Fibroblast of peridontal ligament (primary cell): ENCODE results near the gene SLCO1B1.
"Not testable (repeated sequence)": the region's sequence is repeated elsewhere in the genome, so short reads cannot be mapped to it uniquely, and the experiment has no call there.

ENCODE experiments used
- DNase-seq: peaks from one replicate; pipeline ENCODE4 v3.0.0-alpha.2; 2010; ENCODE audit errors: extremely low read depth

Gene SLCO1B1

GRCh38 chr12:21130998-21131397 lies at the start of gene SLCO1B1:
SLCO1B1 (plus strand) TSS chr12:21131194; CDS start chr12:21141575, 10,381 bp downstream.
- no peak for DNase-seq

GRCh38 chr12:21084753-21085152 lies 46.2 kb upstream of the SLCO1B1 start:
- DNase-seq = not testable (repeated sequence)

- no peak for DNase-seq
Observed at GRCh38 chr12:21111732-21112131, 19.3 kb upstream of the SLCO1B1 start.

GRCh38 chr12:21113266-21113665 lies 17.7 kb upstream of the SLCO1B1 start:
- no peak for DNase-seq

GRCh38 chr12:21117995-21118394 lies 13.0 kb upstream of the SLCO1B1 start:
- DNase-seq = no peak

- no peak for DNase-seq
Observed at GRCh38 chr12:21118760-21119159, 12.2 kb upstream of the SLCO1B1 start.

- DNase-seq = no peak
Observed at GRCh38 chr12:21129351-21129750, 1.6 kb upstream of the SLCO1B1 start.

GRCh38 chr12:21129906-21130305 lies 1.1 kb upstream of the SLCO1B1 start:
- DNase-seq = no peak

- DNase-seq = not testable (repeated sequence)
Observed at GRCh38 chr12:21137318-21137999, 6.5 kb downstream of the SLCO1B1 start.

- DNase-seq = no peak
Observed at GRCh38 chr12:21138016-21138415, 7.0 kb downstream of the SLCO1B1 start.

GRCh38 chr12:21144309-21144708 lies 13.3 kb downstream of the SLCO1B1 start:
- no peak for DNase-seq

- not testable (repeated sequence) for DNase-seq
Observed at GRCh38 chr12:21149861-21150260, 18.9 kb downstream of the SLCO1B1 start.

GRCh38 chr12:21151184-21151583 lies 20.2 kb downstream of the SLCO1B1 start:
- no peak for DNase-seq

- DNase-seq = no peak
Observed at GRCh38 chr12:21155522-21156351, 24.7 kb downstream of the SLCO1B1 start.

GRCh38 chr12:21165048-21165447 lies 34.1 kb downstream of the SLCO1B1 start:
- DNase-seq = no peak

- DNase-seq = peak; percentile 42
Observed at GRCh38 chr12:21169878-21170472, 39.0 kb downstream of the SLCO1B1 start.

- no peak for DNase-seq
Observed at GRCh38 chr12:21172079-21172478, 41.1 kb downstream of the SLCO1B1 start.

GRCh38 chr12:21183721-21184275 lies 52.8 kb downstream of the SLCO1B1 start:
- no peak for DNase-seq

GRCh38 chr12:21190016-21190415 lies 59.0 kb downstream of the SLCO1B1 start:
- DNase-seq = no peak

GRCh38 chr12:21214433-21214832 lies 83.4 kb downstream of the SLCO1B1 start:
- DNase-seq = not testable (repeated sequence)

GRCh38 chr12:21219206-21219605 lies 88.2 kb downstream of the SLCO1B1 start:
- no peak for DNase-seq

GRCh38 chr12:21220266-21220665 lies 89.3 kb downstream of the SLCO1B1 start:
- DNase-seq = no peak
